Stomach (tissue), 9 donors: ENCODE measurements around the gene NQO2. TPM values are rescaled to one million over a fixed set of nuclear protein-coding genes. Genes with fewer than 3 reads are reported as not detected.

ENCODE experiments used
- DNase-seq, 2 donors: peaks; one replicate each; pipeline versions ENCODE4 v3.0.0 to v3.0.0-alpha.2; 2013 to 2019
- H3K27ac ChIP-seq, 5 donors: fragments of 200-600 bp in 4 of 5; sonication (generic) in 4 of 5; one replicate each; pipeline ENCODE4 v1.5.1; 2013 to 2019; ENCODE audit warnings: mild to moderate bottlenecking in 1 of 5, moderate library complexity in 1 of 5
- H3K27me3 ChIP-seq, 3 donors: fragments of 200-600 bp; sonication (generic); one replicate each; pipeline ENCODE4 v1.5.1; 2017 to 2019; ENCODE audit warnings: mixed run types in 1 of 3
- H3K36me3 ChIP-seq, 4 donors: fragments of 200-600 bp; sonication (generic); 1 replicate in 3 of 4; 2 replicates in 1 of 4; pipeline ENCODE4 v1.5.1; 2016 to 2019
- H3K4me1 ChIP-seq, 4 donors: fragments of 200-600 bp; sonication (generic); one replicate each; pipeline ENCODE4 v1.5.1; 2016 to 2019
- H3K4me3 ChIP-seq, 4 donors: fragments of 200-600 bp; sonication (generic) in 3 of 4; one replicate each; pipeline ENCODE4 v1.5.1; 2016 to 2019; ENCODE audit warnings: mild to moderate bottlenecking in 1 of 4
- H3K9me3 ChIP-seq, 4 donors: fragments of 200-600 bp; sonication (generic); one replicate each; pipeline ENCODE4 v1.5.1; 2016 to 2019
- CTCF ChIP-seq, 7 experiments: fragments of 450-650 bp in 4 of 7; fragments of 200-600 bp in 3 of 7; sonication (generic) in 3 of 7; IDR thresholded peaks; one replicate each; pipeline ENCODE4 v1.5.1; 2016 to 2019; ENCODE audit warnings: antibody characterized with exemption in 7 of 7, control low read depth in 2 of 7, mild to moderate bottlenecking in 1 of 7
- EP300 ChIP-seq: sonication (generic); formaldehyde crosslinking; IDR thresholded peaks from one replicate; pipeline ENCODE4 v1.6.1; 2017; ENCODE audit warnings: antibody characterized with exemption
- POLR2A ChIP-seq, 4 donors: fragments of 450-650 bp; IDR thresholded peaks; one replicate each; pipeline ENCODE4 v1.6.1; 2016; ENCODE audit warnings: antibody characterized with exemption in 4 of 4, control low read depth in 2 of 4, mild to moderate bottlenecking in 1 of 4, moderate library complexity in 1 of 4
- POLR2AphosphoS5 ChIP-seq, 3 donors: sonication (generic); formaldehyde crosslinking; IDR thresholded peaks; one replicate each; pipeline ENCODE4 v1.6.1; 2016; ENCODE audit warnings: antibody characterized with exemption in 3 of 3
- WGBS, 5 donors: extraction: QIAGEN DNeasy Blood & Tissue Kit in 3 of 5; methylation state at CpG; one replicate each; pipeline versions ENCODE4 v1.1.5 to v1.1.7; 2013 to 2018; 5-methylcytosine and 5-hydroxymethylcytosine counted together
- intact Hi-C: fragments of 100-400 bp; cut with DNase I; formaldehyde crosslinking; loops from one replicate; pipeline ENCODE4 v1.15.1; 2023; ENCODE audit warnings: low total_unique reads
- polyA plus RNA-seq, 3 donors: library from polyadenylated mRNA; stranded (reverse); fragments of 200-250 nt; gene quantifications; one replicate each; pipeline ENCODE4 v1.2.3, GENCODE V29; 2013
- total RNA-seq, 5 donors: library from RNA; depleted of rRNA; stranded (reverse); fragments of >200 nt; gene quantifications; one replicate each; pipeline versions ENCODE4 v1.1.0 to v1.2.3, GENCODE V29; 2014 to 2016
- donor health status: healthy with polysubstance abuse.
- donor health status: Bipolar disorder and iron deficiency.
- donor health status: healthy.

Gene NQO2
- total and polyA plus RNA-seq, 8 donors, result 0.87 to 43.1 (median 28.3) TPM; not detected in 1

- H3K27ac ChIP-seq, result peak overlapping the region; percentile 24 to 80 (median 52)
- WGBS, 5 donors, result 9 to 20% (median 12%) methylated on average over 25 to 27 of the region's 27 CpGs
- H3K27me3 ChIP-seq, result no peaks in the 10 kb centered on the region
- H3K9me3 ChIP-seq, result no peaks in the 10 kb centered on the region
- H3K4me1 ChIP-seq, result peaks cover 11 to 33% (median 24%) of the 10 kb centered on the region in 4 donors
- H3K4me3 ChIP-seq, result peak overlapping the region in 2 of 4 donors; percentile 3 to 13
- no peak for TF ChIP-seq POLR2A (IDR thresholded peaks at IDR 0.05)
- TF ChIP-seq POLR2AphosphoS5 (IDR thresholded peaks at IDR 0.05), result peak in 2 of 3 donors; percentile 47 to 87
- TF ChIP-seq CTCF (IDR thresholded peaks at IDR 0.05), result peak in 6 of 7 experiments; percentile 60 to 99 (median 95)
- H3K36me3 ChIP-seq, result peaks cover 31 to 92% (median 81%) of the 10 kb centered on the region in 4 donors
- peak; percentile 82 to 92 for DNase-seq
- intact Hi-C loops, result loop anchor here (5.0 kb wide), 1 partner anchor 35 kb away; no protein-coding TSS in a partner anchor
Measured at GRCh38 chr6:2952557-2953095, 47.1 kb upstream of the NQO2 start.

GRCh38 chr6:2953098-2953497, 46.6 kb upstream of the NQO2 start:
- peaks cover 16 to 38% (median 26%) of the 10 kb centered on the region in 4 donors for H3K4me1 ChIP-seq
- whole genome bisulfite sequencing, 5 donors, result 84 to 96% (median 88%) methylated on average over 12 of the region's 12 CpGs
- TF ChIP-seq CTCF (IDR thresholded peaks at IDR 0.05) (no peak), POLR2A (IDR thresholded peaks at IDR 0.05) (no peak), EP300 (no peak), POLR2AphosphoS5 (IDR thresholded peaks at IDR 0.05) (no peak)
- DNase-seq, result peak in 1 of 2 donors; percentile 19
- intact Hi-C loops, result loop anchor here (5.0 kb wide), 1 partner anchor 34 kb away; no protein-coding TSS in a partner anchor
- H3K9me3 ChIP-seq, result no peaks in the 10 kb centered on the region
- H3K27me3 ChIP-seq, result no peaks in the 10 kb centered on the region
- peak overlapping the region; percentile 24 to 80 (median 52) for H3K27ac ChIP-seq
- H3K36me3 ChIP-seq, result peaks cover 26 to 92% (median 79%) of the 10 kb centered on the region in 4 donors
- peak overlapping the region in 2 of 4 donors; percentile 3 to 13 for H3K4me3 ChIP-seq

GRCh38 chr6:2956930-2957685, 42.6 kb upstream of the NQO2 start:
- Histone ChIP-seq H3K9me3 (no peaks in the 10 kb centered on the region), H3K27me3 (no peaks in the 10 kb centered on the region), H3K36me3 (peaks cover 16 to 70% (median 53%) of the 10 kb centered on the region in 4 donors), H3K27ac (peak overlapping the region in 4 of 5 donors; percentile 18 to 83 (median 48)), H3K4me3 (no peak overlapping the region), H3K4me1 (peaks cover 42 to 69% (median 52%) of the 10 kb centered on the region in 4 donors)
- 64 to 83% (median 79%) methylated on average over 5 of the region's 5 CpGs for WGBS, 5 donors
- TF ChIP-seq POLR2A (IDR thresholded peaks at IDR 0.05) (no peak), CTCF (IDR thresholded peaks at IDR 0.05) (no peak)
- intact Hi-C loops, result no loop called here
- no peak for DNase-seq

GRCh38 chr6:2957696-2958330, 41.9 kb upstream of the NQO2 start:
- Histone ChIP-seq H3K27me3 (no peaks in the 10 kb centered on the region), H3K36me3 (peaks cover 16 to 67% (median 53%) of the 10 kb centered on the region in 4 donors), H3K9me3 (no peaks in the 10 kb centered on the region), H3K4me1 (peaks cover 41 to 69% (median 51%) of the 10 kb centered on the region in 4 donors), H3K27ac (peak overlapping the region in 4 of 5 donors; percentile 18 to 83 (median 48)), H3K4me3 (no peak overlapping the region)
- 76 to 89% (median 82%) methylated on average over 10 to 11 of the region's 11 CpGs for WGBS, 5 donors
- no peak for TF ChIP-seq POLR2A (IDR thresholded peaks at IDR 0.05)
- TF ChIP-seq EP300, result no peak
- no peak for TF ChIP-seq CTCF (IDR thresholded peaks at IDR 0.05)
- TF ChIP-seq POLR2AphosphoS5 (IDR thresholded peaks at IDR 0.05), result no peak
- no peak for DNase-seq
- intact Hi-C loops, result no loop called here
